ENCODE results near the gene SLC39A11.

DNA sequence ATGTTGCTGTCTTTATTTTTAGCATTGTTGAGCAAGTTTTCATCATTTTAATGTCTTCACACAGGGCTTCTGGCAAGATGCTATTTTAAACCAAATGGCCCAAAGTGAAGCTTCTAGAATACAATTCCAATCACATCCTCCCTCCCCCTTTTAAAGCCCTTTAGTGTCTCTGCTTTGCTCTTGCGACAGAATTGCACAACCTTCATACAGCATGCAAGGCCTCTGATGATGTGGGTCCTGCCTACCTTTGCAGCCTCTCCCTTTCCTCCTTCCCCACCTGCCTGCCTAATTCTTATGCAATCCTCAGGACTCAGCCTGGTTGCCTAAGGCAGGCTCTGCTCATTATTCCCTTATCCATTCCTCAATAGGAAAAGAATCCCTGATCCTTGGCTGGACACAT lies 381.7 kb downstream of the SLC39A11 start:
- TF ChIP-seq, protein P1, sequence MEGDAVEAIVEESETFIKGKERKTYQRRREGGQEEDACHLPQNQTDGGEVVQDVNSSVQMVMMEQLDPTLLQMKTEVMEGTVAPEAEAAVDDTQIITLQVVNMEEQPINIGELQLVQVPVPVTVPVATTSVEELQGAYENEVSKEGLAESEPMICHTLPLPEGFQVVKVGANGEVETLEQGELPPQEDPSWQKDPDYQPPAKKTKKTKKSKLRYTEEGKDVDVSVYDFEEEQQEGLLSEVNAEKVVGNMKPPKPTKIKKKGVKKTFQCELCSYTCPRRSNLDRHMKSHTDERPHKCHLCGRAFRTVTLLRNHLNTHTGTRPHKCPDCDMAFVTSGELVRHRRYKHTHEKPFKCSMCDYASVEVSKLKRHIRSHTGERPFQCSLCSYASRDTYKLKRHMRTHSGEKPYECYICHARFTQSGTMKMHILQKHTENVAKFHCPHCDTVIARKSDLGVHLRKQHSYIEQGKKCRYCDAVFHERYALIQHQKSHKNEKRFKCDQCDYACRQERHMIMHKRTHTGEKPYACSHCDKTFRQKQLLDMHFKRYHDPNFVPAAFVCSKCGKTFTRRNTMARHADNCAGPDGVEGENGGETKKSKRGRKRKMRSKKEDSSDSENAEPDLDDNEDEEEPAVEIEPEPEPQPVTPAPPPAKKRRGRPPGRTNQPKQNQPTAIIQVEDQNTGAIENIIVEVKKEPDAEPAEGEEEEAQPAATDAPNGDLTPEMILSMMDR (IDR thresholded peaks at IDR 0.05; ENCODE audit: insufficient read depth, low read depth, low read length) = no peak
- TF ChIP-seq EZH2 (IDR thresholded peaks at IDR 0.05; ENCODE audit: insufficient read depth, low read length) = no peak

All from astrocyte (in vitro differentiated cells and primary cell).